ENCODE results near the gene PLEKHA7. TPM values are rescaled to one million over a fixed set of nuclear protein-coding genes. Genes with fewer than 3 reads are reported as not detected.

Gene PLEKHA7
- total RNA-seq, 1 experiment from 2014 or later: 7.2 TPM

GRCh38 chr11:17013548-17014320 is 480 bp downstream of the PLEKHA7 start:
- peak overlapping the region; percentile 22 for H3K9ac ChIP-seq (ENCODE audit: low read length)
- ChIA-PET POLR2A (no interaction called here), CTCF (no interaction called here), RAD21 (ENCODE audit: low non-redundant PET in 1 of 2, low total read pairs in 2 of 2, uncharacterized antibody in 2 of 2, unreplicated experiment in 2 of 2) (interaction anchor here in 1 of 2 experiments (0.6 kb wide), 1 partner anchor 49 kb away, joined by 4 read pairs; no protein-coding TSS in a partner anchor)
- no peak overlapping the region; the same call in 1 of the 2 replicates for H3K27ac ChIP-seq (ENCODE audit: low read depth, low read length)
- DNase-seq (ENCODE audit: low read depth, low spot score): no peak
- TF ChIP-seq EGR1 (IDR thresholded peaks at IDR 0.05; ENCODE audit: low read depth) (no peak), MAX (IDR thresholded peaks at IDR 0.05) (peak; percentile 32; the same call in 1 of the 2 replicates)
- no peaks in the 10 kb centered on the region for H3K9me2 ChIP-seq (ENCODE audit: insufficient read depth)
- peak overlapping the region; percentile 83 for H3K4me2 ChIP-seq (ENCODE audit: low read length)
- no peaks in the 10 kb centered on the region for H3K36me3 ChIP-seq (ENCODE audit: control insufficient read depth in 1 of 2, insufficient read depth in 2 of 2, low read length in 2 of 2)
- H3K27me3 ChIP-seq (ENCODE audit: insufficient read depth, low read length): no peaks in the 10 kb centered on the region
- H2AFZ ChIP-seq (ENCODE audit: low read depth, low read length, poor library complexity, severe bottlenecking): peak overlapping the region; percentile 5
- ATAC-seq: peak; percentile 39
- no peaks in the 10 kb centered on the region for H3K79me2 ChIP-seq (ENCODE audit: insufficient read depth, low read length)
- H4K20me1 ChIP-seq (ENCODE audit: insufficient read depth): no peaks in the 10 kb centered on the region
- H3K4me3 ChIP-seq (replicated peaks in 1 of 2; ENCODE audit: low read depth in 1 of 2, low read length in 2 of 2): peak overlapping the region; percentile 65 to 67
- H3K4me1 ChIP-seq (ENCODE audit: control insufficient read depth in 1 of 2, insufficient read depth in 2 of 2, low read length in 2 of 2): peaks cover 15 to 28% of the 10 kb centered on the region in 2 experiments
- no peaks in the 10 kb centered on the region for H3K9me3 ChIP-seq (ENCODE audit: control insufficient read depth in 1 of 2, insufficient read depth in 1 of 2, low read depth in 1 of 2, low read length in 2 of 2)
- BruUV-seq (replicated peaks): no TSS peak
- intact Hi-C loops (cut with micrococcal nuclease): loop anchor here (2.0 kb wide), 1 partner anchor 67 kb away; no protein-coding TSS in a partner anchor

- H3K27me3 ChIP-seq (ENCODE audit: insufficient read depth, low read length): no peaks in the 10 kb centered on the region
- H3K27ac ChIP-seq (ENCODE audit: low read depth, low read length): no peak overlapping the region; the same call in 1 of the 2 replicates
- RAD21 ChIA-PET (ENCODE audit: low non-redundant PET in 1 of 2, low total read pairs in 2 of 2, uncharacterized antibody in 2 of 2, unreplicated experiment in 2 of 2): no interaction called here
- peak overlapping the region; percentile 22 for H3K9ac ChIP-seq (ENCODE audit: low read length)
- H3K36me3 ChIP-seq (ENCODE audit: control insufficient read depth in 1 of 2, insufficient read depth in 2 of 2, low read length in 2 of 2): no peaks in the 10 kb centered on the region
- intact Hi-C loops (cut with micrococcal nuclease): no loop called here
- no peaks in the 10 kb centered on the region for H3K79me2 ChIP-seq (ENCODE audit: insufficient read depth, low read length)
- peaks cover 15 to 28% of the 10 kb centered on the region in 2 experiments for H3K4me1 ChIP-seq (ENCODE audit: control insufficient read depth in 1 of 2, insufficient read depth in 2 of 2, low read length in 2 of 2)
- peak overlapping the region; percentile 5 for H2AFZ ChIP-seq (ENCODE audit: low read depth, low read length, poor library complexity, severe bottlenecking)
- H3K4me3 ChIP-seq (replicated peaks in 1 of 2; ENCODE audit: low read depth in 1 of 2, low read length in 2 of 2): peak overlapping the region; percentile 65 to 67
- DNase-seq (ENCODE audit: low read depth, low spot score): peak; percentile 12
- TF ChIP-seq POLR2A (IDR thresholded peaks at IDR 0.05; ENCODE audit: borderline replicate concordance, extremely low read depth, insufficient read depth, insufficient read length): no peak
- peak; percentile 28; the same call in 1 of the 2 replicates for TF ChIP-seq FOSL1 (IDR thresholded peaks at IDR 0.05; ENCODE audit: low read depth)
- peak; percentile 36; the same call in 1 of the 2 replicates for TF ChIP-seq CEBPB (IDR thresholded peaks at IDR 0.05; ENCODE audit: low read depth)
- TSS peak; percentile 39 for BruUV-seq (replicated peaks)
- POLR2A ChIA-PET: no interaction called here
- H3K4me2 ChIP-seq (ENCODE audit: low read length): peak overlapping the region; percentile 83
- no peaks in the 10 kb centered on the region for H3K9me3 ChIP-seq (ENCODE audit: control insufficient read depth in 1 of 2, insufficient read depth in 1 of 2, low read depth in 1 of 2, low read length in 2 of 2)
- no peaks in the 10 kb centered on the region for H3K9me2 ChIP-seq (ENCODE audit: insufficient read depth)
- no peaks in the 10 kb centered on the region for H4K20me1 ChIP-seq (ENCODE audit: insufficient read depth)
- CTCF ChIA-PET: no interaction called here
- peak; percentile 12 for ATAC-seq
These were observed 1.3 kb downstream of the PLEKHA7 start for GRCh38 chr11:17012712-17013547.
